Small intestine (tissue), 7 donors: ENCODE data around the gene PSMD5. TPM values are rescaled to one million over a fixed set of nuclear protein-coding genes. Genes with fewer than 3 reads are reported as not detected.
A peak's percentile ranks its signal among the peaks of the same experiment; 100 is the strongest.

ENCODE experiments used
- DNase-seq, 2 donors: peaks; one replicate each; pipeline versions ENCODE4 v3.0.0 to v3.0.0-alpha.2; 2013
- FAIRE-seq: peaks from 2 replicates; lab custom pipeline; 2012; peaks lifted over from hg19 to GRCh38; lab: Jason Lieb, UNC
- H3K27ac ChIP-seq, 3 donors: one replicate each; pipeline ENCODE4 v1.5.1; 2013; ENCODE audit warnings: low read length in 2 of 3, mild to moderate bottlenecking in 2 of 3, control low read depth in 1 of 3, inconsistent platforms in 1 of 3, low read depth in 1 of 3, moderate library complexity in 1 of 3
- H3K27me3 ChIP-seq, 3 donors: one replicate each; pipeline ENCODE4 v1.6.1; 2013; ENCODE audit warnings: low read length in 3 of 3, inconsistent platforms in 1 of 3; ENCODE audit not compliant: control insufficient read depth in 3 of 3, insufficient read depth in 3 of 3
- H3K36me3 ChIP-seq, 3 donors: one replicate each; pipeline ENCODE4 v1.6.1; 2013; ENCODE audit warnings: low read length in 3 of 3, inconsistent platforms in 1 of 3, low read depth in 1 of 3, mild to moderate bottlenecking in 1 of 3, moderate library complexity in 1 of 3; ENCODE audit not compliant: control insufficient read depth in 3 of 3, insufficient read depth in 2 of 3
- H3K4me1 ChIP-seq, 3 donors: one replicate each; pipeline ENCODE4 v1.6.1; 2013; ENCODE audit warnings: low read length in 2 of 3, inconsistent platforms in 1 of 3, low read depth in 1 of 3, mild to moderate bottlenecking in 1 of 3, moderate library complexity in 1 of 3; ENCODE audit not compliant: control insufficient read depth in 3 of 3, insufficient read depth in 2 of 3
- H3K4me3 ChIP-seq, 3 donors: one replicate each; pipeline ENCODE4 v1.5.1; 2013; ENCODE audit warnings: low read length in 3 of 3, control low read depth in 1 of 3, inconsistent platforms in 1 of 3, low read depth in 1 of 3, mild to moderate bottlenecking in 1 of 3, moderate library complexity in 1 of 3
- H3K9me3 ChIP-seq, 2 donors: one replicate each; pipeline ENCODE4 v1.6.1; 2013; ENCODE audit warnings: low read depth in 1 of 2, low read length in 1 of 2; ENCODE audit not compliant: control insufficient read depth in 2 of 2, insufficient read depth in 1 of 2
- WGBS, 3 donors: extraction: QIAGEN DNeasy Blood & Tissue Kit; methylation state at CpG; one replicate each; pipeline ENCODE4 v1.1.7; 2013; 5-methylcytosine and 5-hydroxymethylcytosine counted together
- polyA plus RNA-seq, 4 donors: library from polyadenylated mRNA; stranded (reverse) in 3 of 4; unstranded in 1 of 4; fragments of 200-250 nt in 3 of 4; fragments of 120-200 nt in 1 of 4; gene quantifications; one replicate each; pipeline versions ENCODE4 v1.2.1 to v1.2.3, GENCODE V29; 2013
- donor health status: healthy with polysubstance abuse.
- donor health status: control.
- donor health status: control.
- donor health status: Bipolar disorder and iron deficiency.
- donor health status: healthy.

Gene PSMD5
- polyA plus RNA-seq, 4 donors = 15.4 to 26.7 (median 16.7) TPM

DNA sequence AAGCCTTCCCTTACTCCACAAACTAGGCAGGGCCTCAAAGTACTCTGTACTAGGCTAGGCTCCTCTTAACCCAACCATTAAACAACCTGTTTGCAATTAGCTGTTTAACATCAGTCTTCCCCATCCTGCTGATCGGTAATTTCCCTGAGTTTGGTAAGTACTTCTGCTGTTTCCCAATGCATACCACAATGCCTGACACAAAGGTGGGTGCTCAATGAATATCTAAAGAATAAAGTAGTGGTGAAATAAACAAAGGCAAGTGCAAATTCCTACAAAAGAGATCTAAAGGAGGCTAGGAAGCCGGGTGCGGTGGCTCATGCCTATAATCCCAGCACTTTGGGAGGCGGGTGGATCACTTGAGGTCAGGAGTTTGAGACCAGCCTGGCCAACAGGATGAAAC, 74.5 kb downstream of the PSMD5 start:
- H3K4me1 ChIP-seq = peaks cover 3 to 45% (median 3%) of the 10 kb centered on the region in 3 donors
- H3K4me3 ChIP-seq = no peak overlapping the region
- WGBS, 3 donors = 96 to 98% (median 98%) methylated on average over 4 of the region's 4 CpGs
- peak overlapping the region in 2 of 3 donors; percentile 17 to 71 for H3K27ac ChIP-seq
- DNase-seq = no peak
- H3K27me3 ChIP-seq = no peaks in the 10 kb centered on the region
- peaks cover 10 to 28% (median 19%) of the 10 kb centered on the region in 3 donors for H3K36me3 ChIP-seq
- no peaks in the 10 kb centered on the region for H3K9me3 ChIP-seq
- FAIRE-seq = no peak

DNA sequence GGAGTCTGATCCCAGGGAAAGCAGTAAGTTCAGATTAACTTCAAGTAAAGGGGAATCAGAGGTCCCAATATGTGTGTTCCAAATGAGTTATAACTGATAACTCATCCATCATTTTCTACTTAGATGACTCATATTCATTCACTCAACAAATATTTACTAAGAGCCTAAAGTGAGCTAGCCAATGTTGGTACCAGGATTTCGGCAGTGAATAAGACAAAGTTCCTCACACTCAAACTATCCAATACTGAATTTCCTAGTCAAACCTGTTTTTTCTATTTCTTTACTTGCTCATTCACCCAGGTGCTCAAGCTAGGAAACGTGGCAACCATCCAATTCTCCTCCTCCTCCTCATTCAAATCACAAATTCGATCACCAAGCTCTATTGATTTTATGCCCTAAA, 75.3 kb downstream of the PSMD5 start:
- Histone ChIP-seq H3K27me3 (no peaks in the 10 kb centered on the region), H3K4me3 (no peak overlapping the region), H3K9me3 (no peaks in the 10 kb centered on the region), H3K4me1 (peaks cover 3 to 40% (median 3%) of the 10 kb centered on the region in 3 donors), H3K36me3 (peaks cover 16 to 28% (median 23%) of the 10 kb centered on the region in 3 donors), H3K27ac (peak overlapping the region in 1 of 3 donors; percentile 71)
- DNase-seq (no peak), FAIRE-seq (no peak)
- WGBS, 3 donors = 19 to 69% (median 50%) methylated on average over 3 of the region's 3 CpGs

Other genes with a start within 250 kb of the PSMD5 start
- 10 to 100 TPM in 1 of 4 donors, 1 to 10 TPM in 3; 3.0 to 21.7 (median 5.1) TPM for gene MEGF9, start 128.5 kb downstream of the PSMD5 start, polyA plus RNA-seq
- 10 to 100 TPM in 2 of 4 donors, 1 to 10 TPM in 2; 6.2 to 45.4 (median 13.1) TPM for gene FBXW2, start 49.5 kb downstream of the PSMD5 start, polyA plus RNA-seq
- 10 to 100 TPM in 2 of 4 donors, 1 to 10 TPM in 2; 2.0 to 35.7 (median 17.8) TPM for gene PHF19, start 34.3 kb upstream of the PSMD5 start, polyA plus RNA-seq
- 1 to 10 TPM; 1.1 to 5.6 (median 1.9) TPM for gene TRAF1, start 83.9 kb upstream of the PSMD5 start, polyA plus RNA-seq
- 10 to 100 TPM in 1 of 4 donors, 1 to 10 TPM in 3; 4.1 to 25.4 (median 7.5) TPM for gene C5, start 207.4 kb upstream of the PSMD5 start, polyA plus RNA-seq
- gene CNTRL, start 232.0 kb upstream of the PSMD5 start, polyA plus RNA-seq = 10 to 100 TPM in 1 of 4 donors, 1 to 10 TPM in 3; 1.9 to 14.4 (median 4.5) TPM